Endothelial cell of umbilical vein (primary cell): ENCODE data around the gene HTR3D. TPM values are rescaled to one million over a fixed set of nuclear protein-coding genes. Genes with fewer than 3 reads are reported as not detected.

ENCODE experiments used
- BruUV-seq: library from RNA; stranded (reverse); fragments of 400-500 nt; replicated peaks from 2 replicates; lab custom pipeline; 2021; lab: Mats Ljungman, UMichigan
- CTCF ChIA-PET: fragments of 300-600, 350-600 bp; sonication (Branson Sonifier 250); formaldehyde crosslinking; loops from one replicate; lab custom pipeline; 2021; ENCODE audit warnings: antibody characterized with exemption, inconsistent platforms; lab: Charles Lee
- POLR2A ChIA-PET: fragments of 300-600, 350-600 bp; sonication (Branson Sonifier 250); formaldehyde crosslinking; loops from one replicate; lab custom pipeline; 2021; ENCODE audit warnings: antibody characterized with exemption, inconsistent platforms; lab: Charles Lee
- DNase-seq: peaks from one replicate; pipeline ENCODE4 v3.0.0-alpha.2; 2011; ENCODE audit warnings: low read depth, low spot score
- FAIRE-seq: peaks from 2 replicates; lab custom pipeline; 2011; peaks lifted over from hg19 to GRCh38; lab: Jason Lieb, UNC
- H2AFZ ChIP-seq: 2 replicates; pipeline ENCODE4 v1.6.0; 2012; ENCODE audit warnings: low read depth, low read length, control low read depth, inconsistent platforms
- H3K27ac ChIP-seq: 2 replicates; pipeline ENCODE4 v1.5.1; 2011; ENCODE audit warnings: low read depth, mild to moderate bottlenecking, control low read depth, low read length, moderate library complexity; ENCODE audit not compliant: insufficient read depth
- H3K27me3 ChIP-seq, 2 experiments: 2 replicates each; pipeline versions ENCODE4 v1.6.0 to v1.6.1; 2011; ENCODE audit warnings: low read length in 2 of 2, mixed read lengths in 1 of 2; ENCODE audit not compliant: control insufficient read depth in 2 of 2, insufficient read depth in 2 of 2
- H3K36me3 ChIP-seq, 2 experiments: 2 replicates in 1 of 2; 3 replicates in 1 of 2; pipeline ENCODE4 v1.5.1; 2011; ENCODE audit warnings: low read length in 2 of 2, mild to moderate bottlenecking in 1 of 2, moderate library complexity in 1 of 2; ENCODE audit not compliant: control insufficient read depth in 2 of 2, insufficient read depth in 2 of 2; ENCODE audit errors: extremely low read depth in 1 of 2
- H3K4me1 ChIP-seq: 3 replicates; pipeline ENCODE4 v1.5.1; 2011; ENCODE audit warnings: mild to moderate bottlenecking, low read length; ENCODE audit not compliant: control insufficient read depth, insufficient read depth; ENCODE audit errors: extremely low read depth
- H3K4me2 ChIP-seq: 2 replicates; pipeline ENCODE4 v1.6.1; 2011; ENCODE audit warnings: low read length, control low read depth, mixed read lengths; ENCODE audit not compliant: insufficient read depth
- H3K4me3 ChIP-seq, 3 experiments: fragments of 200-600 bp in 1 of 3; sonication (generic), shearing (Covaris generic) in 1 of 3; replicated peaks in 1 of 3; 2 replicates each; pipeline ENCODE4 v1.5.1; 2011 to 2016; ENCODE audit warnings: control low read depth in 3 of 3, low read length in 3 of 3, mild to moderate bottlenecking in 2 of 3, inconsistent platforms in 1 of 3, low read depth in 1 of 3, moderate library complexity in 1 of 3; ENCODE audit not compliant: insufficient read depth in 1 of 3
- H3K79me2 ChIP-seq: 2 replicates; pipeline ENCODE4 v1.6.0; 2012; ENCODE audit warnings: low read length, inconsistent platforms; ENCODE audit not compliant: control insufficient read depth, insufficient read depth
- H3K9ac ChIP-seq: replicated peaks from 2 replicates; pipeline ENCODE3; 2011; ENCODE audit warnings: low read length, control low read depth; ENCODE audit not compliant: insufficient read depth; ENCODE audit errors: extremely low read depth
- H3K9me1 ChIP-seq: replicated peaks from 3 replicates; pipeline ENCODE4 v1.6.0; 2011; ENCODE audit warnings: mild to moderate bottlenecking, low read length; ENCODE audit not compliant: control insufficient read depth, insufficient read depth; ENCODE audit errors: extremely low read depth
- H3K9me3 ChIP-seq: replicated peaks from 2 replicates; pipeline ENCODE4 v1.5.1; 2012; ENCODE audit warnings: low read length, inconsistent platforms; ENCODE audit not compliant: control insufficient read depth, insufficient read depth
- H4K20me1 ChIP-seq: replicated peaks from 2 replicates; pipeline ENCODE3; 2011; ENCODE audit warnings: mild to moderate bottlenecking, low read length; ENCODE audit not compliant: control insufficient read depth, insufficient read depth; ENCODE audit errors: extremely low read depth
- EZH2 ChIP-seq: IDR thresholded peaks from 2 replicates; pipeline ENCODE4 v1.6.1; 2012; ENCODE audit warnings: borderline replicate concordance, low read depth, mild to moderate bottlenecking, moderate library complexity, low read length, inconsistent platforms; ENCODE audit not compliant: severe bottlenecking
- GATA2 ChIP-seq: IDR thresholded peaks from 2 replicates; pipeline ENCODE4 v1.7.0; 2011; ENCODE audit warnings: low read depth, mild to moderate bottlenecking, moderate library complexity, mixed read lengths, low read length; ENCODE audit not compliant: insufficient read length, insufficient read depth
- JUN ChIP-seq: IDR thresholded peaks from 2 replicates; pipeline ENCODE4 v1.6.1; 2011; ENCODE audit warnings: borderline replicate concordance, low read depth; ENCODE audit not compliant: insufficient read length, insufficient read depth
- dilution Hi-C: fragments of 300-500 bp; cut with MboI; formaldehyde crosslinking; loops from one replicate; pipeline ENCODE4 v1.15.0; 2019; ENCODE audit warnings: low sequenced_read_pairs; ENCODE audit not compliant: extremely low pct_ligation_motif_present
- intact Hi-C: fragments of 100-400 bp; cut with micrococcal nuclease; formaldehyde crosslinking; loops from one replicate; pipeline ENCODE4 v1.10.0; 2022
- polyA plus RNA-seq, 4 experiments: library from polyadenylated mRNA; depleted of rRNA in 3 of 4; stranded (reverse) in 3 of 4; unstranded in 1 of 4; fragments of >200 nt; gene quantifications; 2 replicates each; pipeline versions ENCODE4 v1.2.1 to v1.2.3, GENCODE V29; 2011 to 2012; ENCODE audit warnings: missing spikeins in 1 of 4
- total RNA-seq: library from RNA; stranded (reverse); gene quantifications from 2 replicates; pipeline ENCODE4 v1.2.3, GENCODE V29; 2021
- TF ChIP-seq, protein P1 (sequence below), 2 donors: IDR thresholded peaks; 1 replicate in 1 of 2; 2 replicates in 1 of 2; pipeline ENCODE4 v1.5.1; 2011; ENCODE audit warnings: low read length in 2 of 2, mild to moderate bottlenecking in 2 of 2, moderate library complexity in 2 of 2, control low read depth in 1 of 2, inconsistent platforms in 1 of 2, low read depth in 1 of 2; ENCODE audit not compliant: insufficient read depth in 1 of 2; ENCODE audit errors: extremely low read depth in 1 of 2
- TF ChIP-seq, protein P2 (sequence below): IDR thresholded peaks from 2 replicates; pipeline ENCODE4 v1.6.1; 2011; ENCODE audit not compliant: insufficient read depth, insufficient read length

Gene HTR3D
- total and polyA plus RNA-seq, 2 donors (not counting 3 experiments of a cell fraction or from before 2014, with no cell fraction given), result not detected

DNA sequence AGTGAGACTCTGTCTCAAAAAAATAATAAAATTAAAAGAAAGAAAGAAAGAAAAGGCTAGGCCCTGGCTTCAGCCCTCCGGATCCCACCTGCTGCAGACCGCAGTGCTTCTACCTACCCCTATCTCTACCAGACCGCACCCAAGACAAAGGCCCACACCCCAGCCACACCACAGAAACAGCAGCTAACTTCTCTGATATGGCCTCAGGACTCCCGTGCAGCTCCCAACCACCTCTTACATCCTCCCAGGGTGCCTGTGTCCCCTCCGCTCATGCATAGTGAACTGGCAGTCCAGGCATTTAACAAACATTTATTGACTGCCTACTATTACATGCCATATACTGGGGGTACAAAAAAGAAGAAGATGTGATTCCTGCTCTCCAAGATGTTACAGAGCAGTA is 14.5 kb downstream of the HTR3D start:
- no peak overlapping the region for H3K4me2 ChIP-seq
- H3K9ac ChIP-seq, result no peak overlapping the region
- no peaks in the 10 kb centered on the region for H3K79me2 ChIP-seq
- POLR2A ChIA-PET, result interaction anchor here (0.5 kb wide), 1 partner anchor 487 kb away, joined by 5 read pairs; no protein-coding TSS in a partner anchor
- CTCF ChIA-PET, result no interaction called here
- intact Hi-C loops, result loop anchor here (10.0 kb wide), 1 partner anchor 239 kb away; no protein-coding TSS in a partner anchor
- no TSS peak for BruUV-seq
- no peaks in the 10 kb centered on the region for H4K20me1 ChIP-seq
- H2AFZ ChIP-seq, result no peak overlapping the region
- H3K27ac ChIP-seq, result no peak overlapping the region
- FAIRE-seq, result no peak
- H3K9me3 ChIP-seq, result no peaks in the 10 kb centered on the region
- no peaks in the 10 kb centered on the region for H3K36me3 ChIP-seq
- dilution Hi-C loops, result no loop called here
- no peaks in the 10 kb centered on the region for H3K9me1 ChIP-seq
- DNase-seq, result no peak
- no peak overlapping the region for H3K4me3 ChIP-seq
- TF ChIP-seq EZH2 (no peak), GATA2 (no peak), JUN (no peak)
- TF ChIP-seq, protein P1, sequence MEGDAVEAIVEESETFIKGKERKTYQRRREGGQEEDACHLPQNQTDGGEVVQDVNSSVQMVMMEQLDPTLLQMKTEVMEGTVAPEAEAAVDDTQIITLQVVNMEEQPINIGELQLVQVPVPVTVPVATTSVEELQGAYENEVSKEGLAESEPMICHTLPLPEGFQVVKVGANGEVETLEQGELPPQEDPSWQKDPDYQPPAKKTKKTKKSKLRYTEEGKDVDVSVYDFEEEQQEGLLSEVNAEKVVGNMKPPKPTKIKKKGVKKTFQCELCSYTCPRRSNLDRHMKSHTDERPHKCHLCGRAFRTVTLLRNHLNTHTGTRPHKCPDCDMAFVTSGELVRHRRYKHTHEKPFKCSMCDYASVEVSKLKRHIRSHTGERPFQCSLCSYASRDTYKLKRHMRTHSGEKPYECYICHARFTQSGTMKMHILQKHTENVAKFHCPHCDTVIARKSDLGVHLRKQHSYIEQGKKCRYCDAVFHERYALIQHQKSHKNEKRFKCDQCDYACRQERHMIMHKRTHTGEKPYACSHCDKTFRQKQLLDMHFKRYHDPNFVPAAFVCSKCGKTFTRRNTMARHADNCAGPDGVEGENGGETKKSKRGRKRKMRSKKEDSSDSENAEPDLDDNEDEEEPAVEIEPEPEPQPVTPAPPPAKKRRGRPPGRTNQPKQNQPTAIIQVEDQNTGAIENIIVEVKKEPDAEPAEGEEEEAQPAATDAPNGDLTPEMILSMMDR (IDR thresholded peaks at IDR 0.05; ENCODE audit: extremely low read depth in 1 of 2, insufficient read depth in 1 of 2, low read depth in 1 of 2, low read length in 2 of 2), result no peak
- TF ChIP-seq, protein P2, sequence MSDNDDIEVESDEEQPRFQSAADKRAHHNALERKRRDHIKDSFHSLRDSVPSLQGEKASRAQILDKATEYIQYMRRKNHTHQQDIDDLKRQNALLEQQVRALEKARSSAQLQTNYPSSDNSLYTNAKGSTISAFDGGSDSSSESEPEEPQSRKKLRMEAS, result no peak
- peaks cover 0 to 5% of the 10 kb centered on the region in 2 experiments for H3K27me3 ChIP-seq
- no peaks in the 10 kb centered on the region for H3K4me1 ChIP-seq
